Liver (tissue), 9 donors: ENCODE measurements around the gene AFP. TPM values are rescaled to one million over a fixed set of nuclear protein-coding genes. Genes with fewer than 3 reads are reported as not detected.
A peak's percentile ranks its signal among the peaks of the same experiment; 100 is the strongest.

ENCODE experiments used
- DNase-seq: peaks from one replicate; pipeline ENCODE4 v3.0.0-alpha.2; 2017; ENCODE audit warnings: low spot score
- H3K27ac ChIP-seq, 2 donors: one replicate each; pipeline ENCODE4 v1.7.0; 2013; ENCODE audit warnings: inconsistent platforms in 2 of 2, low read length in 2 of 2, control low read depth in 1 of 2, low read depth in 1 of 2, mild to moderate bottlenecking in 1 of 2
- H3K27me3 ChIP-seq, 4 donors: one replicate each; pipeline versions ENCODE4 v1.6.1 to v1.7.0; 2013; ENCODE audit warnings: low read length in 3 of 4, inconsistent platforms in 1 of 4, mild to moderate bottlenecking in 1 of 4, moderate library complexity in 1 of 4; ENCODE audit not compliant: control insufficient read depth in 4 of 4, insufficient read depth in 4 of 4
- H3K36me3 ChIP-seq, 4 donors: one replicate each; pipeline versions ENCODE4 v1.6.1 to v1.7.0; 2013; ENCODE audit warnings: low read length in 3 of 4, mild to moderate bottlenecking in 3 of 4, low read depth in 1 of 4, moderate library complexity in 1 of 4; ENCODE audit not compliant: control insufficient read depth in 4 of 4, insufficient read depth in 3 of 4
- H3K4me1 ChIP-seq, 4 donors: one replicate each; pipeline versions ENCODE4 v1.6.1 to v1.7.0; 2013; ENCODE audit warnings: low read length in 3 of 4, mild to moderate bottlenecking in 3 of 4, moderate library complexity in 1 of 4; ENCODE audit not compliant: control insufficient read depth in 4 of 4, insufficient read depth in 4 of 4
- H3K4me3 ChIP-seq, 3 donors: one replicate each; pipeline versions ENCODE4 v1.6.1 to v1.7.0; 2013; ENCODE audit warnings: low read length in 3 of 3, control low read depth in 1 of 3, low read depth in 1 of 3, mild to moderate bottlenecking in 1 of 3
- H3K9ac ChIP-seq, 2 donors: one replicate each; pipeline ENCODE4 v1.7.0; 2013; ENCODE audit warnings: low read length in 2 of 2, mild to moderate bottlenecking in 2 of 2, moderate library complexity in 2 of 2, control low read depth in 1 of 2, low read depth in 1 of 2
- H3K9me3 ChIP-seq, 4 donors: one replicate each; pipeline versions ENCODE4 v1.6.1 to v1.7.0; 2013; ENCODE audit warnings: low read length in 3 of 4; ENCODE audit not compliant: control insufficient read depth in 4 of 4
- ATF3 ChIP-seq: IDR thresholded peaks from 2 replicates; pipeline ENCODE4 v1.6.1; 2016; ENCODE audit warnings: antibody characterized with exemption
- CTCF ChIP-seq: fragments of 150-350 bp; IDR thresholded peaks from 2 replicates; pipeline ENCODE4 v1.5.1; 2017; ENCODE audit warnings: improper control_type of control experiment, low read depth, low read length; ENCODE audit not compliant: missing input control
- EGR1 ChIP-seq, 2 donors: IDR thresholded peaks; 2 replicates each; pipeline ENCODE4 v1.6.1; 2016 to 2018; ENCODE audit warnings: antibody characterized with exemption in 2 of 2, low read depth in 2 of 2
- FOXA1 ChIP-seq: IDR thresholded peaks from 2 replicates; pipeline ENCODE4 v1.6.1; 2016; ENCODE audit warnings: antibody characterized with exemption
- GABPA ChIP-seq, 2 donors: IDR thresholded peaks in 1 of 2; conservative IDR thresholded peaks in 1 of 2; 2 replicates each; pipeline ENCODE4 v1.6.1; 2016; ENCODE audit warnings: antibody characterized with exemption in 2 of 2, mild to moderate bottlenecking in 1 of 2, moderate library complexity in 1 of 2
- HNF4G ChIP-seq: IDR thresholded peaks from 2 replicates; pipeline ENCODE4 v1.6.1; 2016; ENCODE audit warnings: antibody characterized with exemption
- MAX ChIP-seq: IDR thresholded peaks from 2 replicates; pipeline ENCODE4 v1.6.1; 2016; ENCODE audit warnings: antibody characterized with exemption
- RAD21 ChIP-seq, 2 donors: IDR thresholded peaks; 2 replicates each; pipeline ENCODE4 v1.6.1; 2016; ENCODE audit warnings: antibody characterized with exemption in 2 of 2, mild to moderate bottlenecking in 2 of 2
- RXRA ChIP-seq, 2 donors: IDR thresholded peaks; 2 replicates each; pipeline ENCODE4 v1.6.1; 2017 to 2018; ENCODE audit warnings: antibody characterized with exemption in 2 of 2, mild to moderate bottlenecking in 1 of 2
- SP1 ChIP-seq: IDR thresholded peaks from 2 replicates; pipeline ENCODE4 v1.6.1; 2018; ENCODE audit warnings: antibody characterized with exemption, mild to moderate bottlenecking
- TAF1 ChIP-seq: conservative IDR thresholded peaks from 2 replicates; pipeline ENCODE4 v1.6.1; 2016; ENCODE audit warnings: antibody characterized with exemption, mild to moderate bottlenecking
- ZBTB33 ChIP-seq: IDR thresholded peaks from 2 replicates; pipeline ENCODE4 v1.6.1; 2016; ENCODE audit warnings: antibody characterized with exemption
- WGBS: extraction: QIAGEN DNeasy Blood & Tissue Kit; methylation state at CpG from one replicate; pipeline ENCODE4 v1.1.7; 2013; 5-methylcytosine and 5-hydroxymethylcytosine counted together
- polyA plus RNA-seq, 2 donors: library from polyadenylated mRNA; stranded (reverse) in 1 of 2; unstranded in 1 of 2; fragments of 200-250 nt in 1 of 2; fragments of >200 nt in 1 of 2; fragmentation: Nextera tagmentation in 1 of 2; extraction: Ambion mirVana in 1 of 2; gene quantifications; one replicate each; pipeline versions ENCODE4 v1.2.1 to v1.2.3, GENCODE V29; 2013 to 2015
- total RNA-seq, 2 donors: library from RNA; depleted of rRNA; stranded (reverse); fragments of >200 nt; gene quantifications; one replicate each; pipeline ENCODE4 v1.2.3, GENCODE V29; 2014
- donor health status: healthy.
- donor health status: healthy.
- donor health status: healthy.
- donor health status: healthy.
- donor health status: healthy.

AFP gene
- total and polyA plus RNA-seq, 4 donors = 1.0 to 3,875 (median 5.7) TPM

- peak; percentile 99 for TF ChIP-seq TAF1
- TF ChIP-seq FOXA1 = peak; percentile 75
- TF ChIP-seq EGR1 (IDR thresholded peaks at IDR 0.05; ENCODE audit: low read depth in 2 of 2) = no peak
- no peak for TF ChIP-seq ATF3
Measured at GRCh38 chr4:73404042-73404441, 32.0 kb upstream of the AFP start, which contains the start of gene ALB (continued).

- no peaks in the 10 kb centered on the region for H3K9me3 ChIP-seq
- H3K4me3 ChIP-seq = peak overlapping the region; percentile 58 to 70 (median 61)
- peak overlapping the region; percentile 41 to 82 for H3K27ac ChIP-seq
- H3K4me1 ChIP-seq = peaks cover 0 to 42% (median 34%) of the 10 kb centered on the region in 4 donors
- WGBS = 35% methylated on average over 1 of the region's 1 CpG
- no peaks in the 10 kb centered on the region for H3K27me3 ChIP-seq
- TF ChIP-seq TAF1 (peak; percentile 10), GABPA (IDR thresholded peaks at IDR 0.05 in 1 of 2, conservative IDR thresholded peaks at IDR 0.05 in 1 of 2) (no peak), ATF3 (peak; percentile 7)
- peak overlapping the region; percentile 88 to 95 for H3K9ac ChIP-seq
- H3K36me3 ChIP-seq = peaks cover 0 to 27% (median 10%) of the 10 kb centered on the region in 4 donors
- DNase-seq = no peak
Measured at GRCh38 chr4:73404457-73404856, 31.6 kb upstream of the AFP start.

- peak overlapping the region; percentile 70 to 85 (median 71) for H3K4me3 ChIP-seq
Measured at GRCh38 chr4:73405138-73405537, 30.9 kb upstream of the AFP start.

GRCh38 chr4:73406548-73406875 lies 29.5 kb upstream of the AFP start:
- no peak for TF ChIP-seq SP1
- TF ChIP-seq EGR1 (IDR thresholded peaks at IDR 0.05; ENCODE audit: low read depth in 2 of 2) = peak in 1 of 2 donors; percentile 26
- TF ChIP-seq MAX = no peak
- no peak for TF ChIP-seq CTCF
- no peak for TF ChIP-seq HNF4G
- TF ChIP-seq RAD21 (IDR thresholded peaks at IDR 0.05) = peak in 1 of 2 donors; percentile 1
- TF ChIP-seq TAF1 = no peak
- no peak for TF ChIP-seq ZBTB33
- 40% methylated on average over 1 of the region's 1 CpG for WGBS
- H3K27ac ChIP-seq = peak overlapping the region; percentile 7 to 82

More at GRCh38 chr4:73405138-73405537, 30.9 kb upstream of the AFP start:
- Histone ChIP-seq H3K9me3 (no peaks in the 10 kb centered on the region), H3K9ac (peak overlapping the region; percentile 88 to 95), H3K4me1 (peaks cover 0 to 41% (median 37%) of the 10 kb centered on the region in 4 donors), H3K27ac (peak overlapping the region; percentile 7 to 82), H3K36me3 (peaks cover 0 to 33% (median 12%) of the 10 kb centered on the region in 4 donors), H3K27me3 (no peaks in the 10 kb centered on the region)
- no peak for DNase-seq
- TF ChIP-seq GABPA (IDR thresholded peaks at IDR 0.05 in 1 of 2, conservative IDR thresholded peaks at IDR 0.05 in 1 of 2) (no peak), FOXA1 (no peak), RXRA (IDR thresholded peaks at IDR 0.05) (no peak), MAX (no peak)
- 32% methylated on average over 2 of the region's 2 CpGs for WGBS

More at GRCh38 chr4:73406548-73406875, 29.5 kb upstream of the AFP start:
- no peak for DNase-seq
- H3K9me3 ChIP-seq = no peaks in the 10 kb centered on the region
- peak overlapping the region; percentile 68 to 71 (median 70) for H3K4me3 ChIP-seq
- no peaks in the 10 kb centered on the region for H3K27me3 ChIP-seq
- peak overlapping the region; percentile 88 to 95 for H3K9ac ChIP-seq
- H3K36me3 ChIP-seq = peaks cover 0 to 42% (median 19%) of the 10 kb centered on the region in 4 donors
- peaks cover 0 to 39% (median 29%) of the 10 kb centered on the region in 4 donors for H3K4me1 ChIP-seq
